HG02759 (cell line): Measurements from ENCODE around the gene CDH4.

ENCODE experiments used
- ATAC-seq: cut with Tn5 transposase; IDR thresholded peaks from one replicate; pipeline ENCODE4 v1.9.1; 2021; ENCODE audit warnings: mild to moderate bottlenecking, moderate library complexity; ENCODE audit not compliant: unreplicated experiment

The CDH4 gene

GRCh38 chr20:61674688-61675087, 422.6 kb downstream of the CDH4 start:
- no peak for ATAC-seq

GRCh38 chr20:61677928-61678327, 425.9 kb downstream of the CDH4 start:
- ATAC-seq: no peak

- no peak for ATAC-seq
Measured at GRCh38 chr20:61678437-61678836, 426.4 kb downstream of the CDH4 start.

- no peak for ATAC-seq
Measured at GRCh38 chr20:61679473-61679872, 427.4 kb downstream of the CDH4 start.

- ATAC-seq: no peak
Measured at GRCh38 chr20:61680096-61680495, 428.0 kb downstream of the CDH4 start.

GRCh38 chr20:61682114-61682995, 430.3 kb downstream of the CDH4 start:
- ATAC-seq: no peak

- no peak for ATAC-seq
Measured at GRCh38 chr20:61682996-61683681, 431.1 kb downstream of the CDH4 start.

GRCh38 chr20:61683721-61684120, 431.7 kb downstream of the CDH4 start:
- ATAC-seq: no peak

- ATAC-seq: no peak
Measured at GRCh38 chr20:61684136-61684535, 432.1 kb downstream of the CDH4 start.

- no peak for ATAC-seq
Measured at GRCh38 chr20:61684583-61685235, 432.6 kb downstream of the CDH4 start.

- no peak for ATAC-seq
Measured at GRCh38 chr20:61685462-61685861, 433.4 kb downstream of the CDH4 start.

- ATAC-seq: no peak
Measured at GRCh38 chr20:61686051-61686936, 434.2 kb downstream of the CDH4 start.

GRCh38 chr20:61688411-61688810, 436.4 kb downstream of the CDH4 start:
- ATAC-seq: no peak

- no peak for ATAC-seq
Measured at GRCh38 chr20:61690150-61690549, 438.1 kb downstream of the CDH4 start.

- ATAC-seq: no peak
Measured at GRCh38 chr20:61690993-61691838, 439.2 kb downstream of the CDH4 start.

GRCh38 chr20:61691978-61692377, 439.9 kb downstream of the CDH4 start:
- no peak for ATAC-seq

- no peak for ATAC-seq
Measured at GRCh38 chr20:61692479-61692878, 440.4 kb downstream of the CDH4 start.

- ATAC-seq: no peak
Measured at GRCh38 chr20:61693055-61693600, 441.1 kb downstream of the CDH4 start.

GRCh38 chr20:61694682-61695081, 442.6 kb downstream of the CDH4 start:
- no peak for ATAC-seq

GRCh38 chr20:61695741-61696140, 443.7 kb downstream of the CDH4 start:
- no peak for ATAC-seq
